GM18526 (cell line): ENCODE data around the gene ACTR6.

Experiments used
- POLR2A ChIP-seq: IDR thresholded peaks from 3 replicates; pipeline ENCODE4 v1.6.1; 2011; ENCODE audit not compliant: insufficient read length; ENCODE audit errors: extremely low read depth

ACTR6 gene

DNA sequence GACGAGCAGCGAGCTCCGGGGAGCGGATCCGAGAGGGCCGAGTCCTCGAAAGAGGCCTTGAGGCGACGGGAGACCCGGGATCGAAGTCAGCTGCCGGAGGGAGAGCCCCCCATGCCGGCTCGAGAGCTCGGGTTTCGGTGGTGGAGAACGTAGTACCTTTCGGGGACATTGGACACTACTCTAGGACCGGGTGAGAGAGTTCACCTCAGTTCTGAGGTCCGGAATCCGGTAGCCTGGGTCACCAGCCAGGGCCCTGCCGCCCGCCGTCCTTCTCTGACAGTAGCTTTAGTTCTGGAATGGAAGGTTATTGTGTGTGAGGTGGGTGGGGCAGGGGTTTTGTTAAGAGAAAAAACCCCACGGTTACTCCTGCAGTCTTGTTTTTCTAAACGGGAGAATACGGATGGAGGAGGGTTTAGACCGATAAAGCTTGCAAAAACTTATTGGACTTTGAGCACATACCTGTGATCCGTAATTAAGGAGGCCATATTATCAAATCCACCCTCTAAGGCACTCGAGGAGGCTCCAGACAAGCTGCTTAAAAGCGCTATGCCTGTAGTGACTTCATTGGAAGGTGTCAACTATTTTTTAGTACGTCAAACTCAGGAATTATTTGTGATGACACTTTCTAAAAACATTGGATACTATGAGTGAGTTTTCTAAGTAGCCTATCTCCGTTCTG, 67.1 kb downstream of the ACTR6 start:
- no peak for TF ChIP-seq POLR2A

DNA sequence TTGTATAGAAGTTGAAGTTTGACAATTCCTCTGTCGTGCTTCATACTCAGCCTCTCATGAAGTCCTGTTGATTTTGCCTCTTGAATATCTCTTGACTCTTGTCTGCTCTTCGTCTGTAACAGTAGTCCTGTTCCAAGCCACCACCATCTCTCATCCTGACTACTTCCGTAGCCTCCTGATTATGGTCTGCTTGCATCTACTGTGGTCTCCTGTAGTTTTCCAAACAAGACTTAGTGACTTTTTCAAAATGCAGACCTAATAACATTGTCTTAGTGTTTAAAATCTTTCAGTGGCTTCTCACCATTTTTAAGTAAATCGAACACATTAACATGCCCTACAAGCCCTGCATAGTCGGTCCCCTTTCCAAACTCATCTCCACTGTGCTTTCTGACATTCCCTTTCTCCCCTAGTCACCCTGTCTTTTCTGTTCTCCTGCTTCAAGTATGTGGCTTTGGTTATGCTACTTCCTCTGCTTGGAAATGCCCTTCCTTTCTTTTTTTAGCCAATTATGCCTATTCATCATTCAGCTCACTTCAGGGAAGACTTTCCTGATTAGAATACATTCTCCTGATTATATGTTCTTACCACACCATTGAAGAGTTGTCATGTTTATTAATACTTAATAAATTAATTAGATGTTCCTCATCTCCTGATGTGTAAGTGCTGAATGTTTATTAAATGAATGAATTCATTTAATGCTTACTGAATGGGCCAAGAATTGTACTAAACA, 68.4 kb downstream of the ACTR6 start:
- TF ChIP-seq POLR2A = no peak

DNA sequence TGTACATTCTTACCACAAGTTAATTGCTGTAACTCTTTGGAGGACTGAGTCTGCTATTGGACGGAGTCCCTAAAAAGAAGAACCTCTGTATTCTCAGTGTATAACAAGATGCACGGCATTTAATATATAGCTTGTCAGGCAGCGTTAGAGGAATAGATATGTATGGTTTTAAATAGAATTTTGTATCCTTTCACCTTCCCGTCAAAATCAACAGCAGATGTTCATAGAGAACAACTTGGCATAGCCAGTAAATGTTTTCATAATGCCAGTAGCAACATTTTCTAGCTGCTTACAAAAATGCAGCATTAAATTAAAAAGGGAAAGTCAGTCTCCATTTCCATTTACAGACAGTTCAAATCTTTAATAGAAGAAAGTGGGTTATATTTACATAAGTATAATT, 73.2 kb downstream of the ACTR6 start:
- no peak for TF ChIP-seq POLR2A
